Measurements from ENCODE around the gene DSC3.

DSC3 gene

GRCh38 chr18:31056296-31056695 is 13.8 kb upstream of the DSC3 start:
- no peak for DNase-seq (ENCODE audit: low read depth, low spot score)
- no peaks in the 10 kb centered on the region for H3K9me3 ChIP-seq (ENCODE audit: insufficient read depth, low read length)
- TF ChIP-seq ZNF274 (IDR thresholded peaks at IDR 0.05; ENCODE audit: low read depth, low read length) (no peak), SUZ12 (IDR thresholded peaks at IDR 0.05; ENCODE audit: extremely low read depth, insufficient read depth, insufficient read length) (no peak), YY1 (IDR thresholded peaks at IDR 0.05; ENCODE audit: insufficient read depth, insufficient read length) (no peak)
- no peak overlapping the region for H3K9ac ChIP-seq (ENCODE audit: insufficient read length, low read depth)
- H3K27me3 ChIP-seq (ENCODE audit: insufficient read depth, insufficient read length): no peaks in the 10 kb centered on the region
- H3K4me1 ChIP-seq (ENCODE audit: insufficient read depth, insufficient read length): no peaks in the 10 kb centered on the region
- H3K4me3 ChIP-seq (ENCODE audit: insufficient read length, low read depth): no peak overlapping the region
- no peaks in the 10 kb centered on the region for H3K36me3 ChIP-seq (ENCODE audit: insufficient read depth, insufficient read length, low read length)

DNA sequence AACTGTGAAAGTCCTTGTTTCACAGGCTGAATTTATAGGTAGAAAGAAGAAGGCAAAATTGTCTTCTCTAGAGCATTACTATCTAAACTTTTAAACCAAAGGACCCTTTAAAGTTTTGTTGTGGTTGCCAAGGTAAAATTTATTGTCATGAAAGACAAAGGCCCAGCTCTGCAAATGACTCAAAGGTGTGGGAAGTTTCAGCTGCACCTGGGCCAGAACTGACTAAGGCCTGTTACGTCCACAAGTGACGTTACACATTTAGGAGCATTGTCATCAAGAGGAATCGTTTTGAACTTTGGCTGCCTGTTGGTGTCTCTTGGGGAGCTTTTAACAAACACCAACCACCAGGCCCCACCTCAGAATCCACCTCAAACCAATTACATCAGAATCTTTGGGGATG is 8.1 kb upstream of the DSC3 start:
- Histone ChIP-seq H3K36me3 (ENCODE audit: insufficient read depth, insufficient read length, low read length) (no peaks in the 10 kb centered on the region), H3K4me1 (ENCODE audit: insufficient read depth, insufficient read length) (no peaks in the 10 kb centered on the region), H3K4me3 (ENCODE audit: insufficient read length, low read depth) (no peak overlapping the region), H3K9me3 (ENCODE audit: insufficient read depth, low read length) (no peaks in the 10 kb centered on the region), H3K27me3 (ENCODE audit: insufficient read depth, insufficient read length) (no peaks in the 10 kb centered on the region), H3K9ac (ENCODE audit: insufficient read length, low read depth) (no peak overlapping the region)
- TF ChIP-seq SUZ12 (IDR thresholded peaks at IDR 0.05; ENCODE audit: extremely low read depth, insufficient read depth, insufficient read length) (no peak), ZNF274 (IDR thresholded peaks at IDR 0.05; ENCODE audit: low read depth, low read length) (no peak), YY1 (IDR thresholded peaks at IDR 0.05; ENCODE audit: insufficient read depth, insufficient read length) (no peak)
- DNase-seq (ENCODE audit: low read depth, low spot score): no peak

GRCh38 chr18:31049189-31049588 is 6.6 kb upstream of the DSC3 start:
- Histone ChIP-seq H3K4me1 (ENCODE audit: insufficient read depth, insufficient read length) (no peaks in the 10 kb centered on the region), H3K4me3 (ENCODE audit: insufficient read length, low read depth) (no peak overlapping the region), H3K9me3 (ENCODE audit: insufficient read depth, low read length) (no peaks in the 10 kb centered on the region), H3K9ac (ENCODE audit: insufficient read length, low read depth) (no peak overlapping the region), H3K27me3 (ENCODE audit: insufficient read depth, insufficient read length) (peaks cover 7% of the 10 kb centered on the region), H3K36me3 (ENCODE audit: insufficient read depth, insufficient read length, low read length) (no peaks in the 10 kb centered on the region)
- TF ChIP-seq ZNF274 (IDR thresholded peaks at IDR 0.05; ENCODE audit: low read depth, low read length) (no peak), SUZ12 (IDR thresholded peaks at IDR 0.05; ENCODE audit: extremely low read depth, insufficient read depth, insufficient read length) (no peak), YY1 (IDR thresholded peaks at IDR 0.05; ENCODE audit: insufficient read depth, insufficient read length) (no peak)
- DNase-seq (ENCODE audit: low read depth, low spot score): no peak

GRCh38 chr18:31048216-31048615 is 5.7 kb upstream of the DSC3 start:
- Histone ChIP-seq H3K36me3 (ENCODE audit: insufficient read depth, insufficient read length, low read length) (no peaks in the 10 kb centered on the region), H3K9me3 (ENCODE audit: insufficient read depth, low read length) (no peaks in the 10 kb centered on the region), H3K4me1 (ENCODE audit: insufficient read depth, insufficient read length) (no peaks in the 10 kb centered on the region), H3K4me3 (ENCODE audit: insufficient read length, low read depth) (no peak overlapping the region), H3K9ac (ENCODE audit: insufficient read length, low read depth) (no peak overlapping the region), H3K27me3 (ENCODE audit: insufficient read depth, insufficient read length) (peaks cover 16% of the 10 kb centered on the region)
- no peak for TF ChIP-seq SUZ12 (IDR thresholded peaks at IDR 0.05; ENCODE audit: extremely low read depth, insufficient read depth, insufficient read length)
- TF ChIP-seq ZNF274 (IDR thresholded peaks at IDR 0.05; ENCODE audit: low read depth, low read length): no peak
- TF ChIP-seq YY1 (IDR thresholded peaks at IDR 0.05; ENCODE audit: insufficient read depth, insufficient read length): no peak
- no peak for DNase-seq (ENCODE audit: low read depth, low spot score)

DNA sequence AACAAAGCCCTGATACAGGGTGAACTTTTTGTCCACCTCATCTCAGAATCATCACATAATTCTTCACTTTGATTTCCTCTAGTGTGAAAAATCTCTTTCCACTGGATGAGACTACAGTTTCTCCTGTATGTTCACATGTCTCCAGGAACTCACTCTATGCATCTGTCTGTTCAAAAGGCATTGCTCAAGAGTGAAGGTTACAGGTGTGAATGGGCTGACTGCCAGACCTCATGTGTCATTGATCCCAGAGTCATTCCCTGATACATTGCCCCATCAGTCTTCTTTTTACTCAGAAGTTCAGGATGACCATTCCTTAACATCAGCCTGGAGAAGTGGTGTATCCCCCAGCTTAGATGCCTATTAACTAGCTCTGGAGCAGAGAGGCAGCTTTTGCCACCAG is 4.4 kb upstream of the DSC3 start:
- no peak for DNase-seq (ENCODE audit: low read depth, low spot score)
- Histone ChIP-seq H3K4me3 (ENCODE audit: insufficient read length, low read depth) (no peak overlapping the region), H3K27me3 (ENCODE audit: insufficient read depth, insufficient read length) (peaks cover 29% of the 10 kb centered on the region), H3K36me3 (ENCODE audit: insufficient read depth, insufficient read length, low read length) (no peaks in the 10 kb centered on the region), H3K9me3 (ENCODE audit: insufficient read depth, low read length) (no peaks in the 10 kb centered on the region), H3K9ac (ENCODE audit: insufficient read length, low read depth) (no peak overlapping the region), H3K4me1 (ENCODE audit: insufficient read depth, insufficient read length) (no peaks in the 10 kb centered on the region)
- no peak for TF ChIP-seq YY1 (IDR thresholded peaks at IDR 0.05; ENCODE audit: insufficient read depth, insufficient read length)
- TF ChIP-seq SUZ12 (IDR thresholded peaks at IDR 0.05; ENCODE audit: extremely low read depth, insufficient read depth, insufficient read length): no peak
- TF ChIP-seq ZNF274 (IDR thresholded peaks at IDR 0.05; ENCODE audit: low read depth, low read length): no peak

GRCh38 chr18:31045599-31045998 is 3.1 kb upstream of the DSC3 start:
- no peaks in the 10 kb centered on the region for H3K36me3 ChIP-seq (ENCODE audit: insufficient read depth, insufficient read length, low read length)
- H3K9me3 ChIP-seq (ENCODE audit: insufficient read depth, low read length): no peaks in the 10 kb centered on the region
- H3K4me3 ChIP-seq (ENCODE audit: insufficient read length, low read depth): no peak overlapping the region
- H3K27me3 ChIP-seq (ENCODE audit: insufficient read depth, insufficient read length): peaks cover 43% of the 10 kb centered on the region
- no peak for DNase-seq (ENCODE audit: low read depth, low spot score)
- no peak overlapping the region for H3K9ac ChIP-seq (ENCODE audit: insufficient read length, low read depth)
- no peak for TF ChIP-seq YY1 (IDR thresholded peaks at IDR 0.05; ENCODE audit: insufficient read depth, insufficient read length)
- no peak for TF ChIP-seq ZNF274 (IDR thresholded peaks at IDR 0.05; ENCODE audit: low read depth, low read length)
- TF ChIP-seq SUZ12 (IDR thresholded peaks at IDR 0.05; ENCODE audit: extremely low read depth, insufficient read depth, insufficient read length): no peak
- H3K4me1 ChIP-seq (ENCODE audit: insufficient read depth, insufficient read length): no peaks in the 10 kb centered on the region

GRCh38 chr18:31044926-31045325 is 2.4 kb upstream of the DSC3 start:
- Histone ChIP-seq H3K27me3 (ENCODE audit: insufficient read depth, insufficient read length) (peaks cover 49% of the 10 kb centered on the region), H3K4me1 (ENCODE audit: insufficient read depth, insufficient read length) (no peaks in the 10 kb centered on the region), H3K9ac (ENCODE audit: insufficient read length, low read depth) (no peak overlapping the region), H3K9me3 (ENCODE audit: insufficient read depth, low read length) (no peaks in the 10 kb centered on the region), H3K36me3 (ENCODE audit: insufficient read depth, insufficient read length, low read length) (no peaks in the 10 kb centered on the region), H3K4me3 (ENCODE audit: insufficient read length, low read depth) (no peak overlapping the region)
- no peak for DNase-seq (ENCODE audit: low read depth, low spot score)
- no peak for TF ChIP-seq SUZ12 (IDR thresholded peaks at IDR 0.05; ENCODE audit: extremely low read depth, insufficient read depth, insufficient read length)
- TF ChIP-seq YY1 (IDR thresholded peaks at IDR 0.05; ENCODE audit: insufficient read depth, insufficient read length): no peak
- TF ChIP-seq ZNF274 (IDR thresholded peaks at IDR 0.05; ENCODE audit: low read depth, low read length): no peak

- TF ChIP-seq YY1 (IDR thresholded peaks at IDR 0.05; ENCODE audit: insufficient read depth, insufficient read length): no peak
- TF ChIP-seq ZNF274 (IDR thresholded peaks at IDR 0.05; ENCODE audit: low read depth, low read length): no peak
- no peak for TF ChIP-seq SUZ12 (IDR thresholded peaks at IDR 0.05; ENCODE audit: extremely low read depth, insufficient read depth, insufficient read length)
- Histone ChIP-seq H3K27me3 (ENCODE audit: insufficient read depth, insufficient read length) (peaks cover 61% of the 10 kb centered on the region), H3K4me1 (ENCODE audit: insufficient read depth, insufficient read length) (no peaks in the 10 kb centered on the region), H3K9ac (ENCODE audit: insufficient read length, low read depth) (no peak overlapping the region), H3K4me3 (ENCODE audit: insufficient read length, low read depth) (no peak overlapping the region), H3K9me3 (ENCODE audit: insufficient read depth, low read length) (no peaks in the 10 kb centered on the region), H3K36me3 (ENCODE audit: insufficient read depth, insufficient read length, low read length) (no peaks in the 10 kb centered on the region)
- no peak for DNase-seq (ENCODE audit: low read depth, low spot score)
Measured at GRCh38 chr18:31043709-31044108, 1.2 kb upstream of the DSC3 start.

Measured in NT2/D1 (cell line).